MCF 10A (cell line): ENCODE results near the gene DRG2. TPM values are rescaled to one million over a fixed set of nuclear protein-coding genes. Genes with fewer than 3 reads are reported as not detected.

Experiments used
- BruUV-seq: library from RNA; stranded (reverse); fragments of 400-500 nt; replicated peaks from 2 replicates; lab custom pipeline; 2021; lab: Mats Ljungman, UMichigan
- CTCF ChIA-PET: fragments of 300-600 bp; sonication (Branson Sonifier 250); formaldehyde crosslinking; extraction: SDS; loops from one replicate; lab custom pipeline; 2021; ENCODE audit warnings: antibody characterized with exemption, inconsistent platforms; lab: Yijun Ruan, JAX
- POLR2A ChIA-PET: fragments of 300-600, 350-650 bp; sonication (Branson Sonifier 250); formaldehyde crosslinking; extraction: SDS; loops from one replicate; lab custom pipeline; 2020; ENCODE audit warnings: antibody characterized with exemption, inconsistent platforms; lab: Yijun Ruan, JAX
- DNase-seq: peaks from one replicate; pipeline ENCODE4 v3.0.0-alpha.2; 2018; ENCODE audit not compliant: unreplicated experiment
- H3K27ac Mint-ChIP-seq: one replicate; pipeline ENCODE4 v1.8.0; 2022; ENCODE audit warnings: mild to moderate bottlenecking, low read depth, mixed read lengths; ENCODE audit not compliant: unreplicated experiment
- H3K27me3 Mint-ChIP-seq: one replicate; pipeline ENCODE4 v1.8.0; 2022; ENCODE audit warnings: mixed read lengths; ENCODE audit not compliant: insufficient read depth, unreplicated experiment
- H3K36me3 Mint-ChIP-seq: one replicate; pipeline ENCODE4 v1.8.0; 2022; ENCODE audit warnings: mild to moderate bottlenecking, moderate library complexity, mixed read lengths; ENCODE audit not compliant: insufficient read depth, unreplicated experiment
- H3K4me1 Mint-ChIP-seq: one replicate; pipeline ENCODE4 v1.8.0; 2022; ENCODE audit warnings: mixed read lengths; ENCODE audit not compliant: insufficient read depth, unreplicated experiment
- H3K4me3 Mint-ChIP-seq: one replicate; pipeline ENCODE4 v1.8.0; 2022; ENCODE audit warnings: mild to moderate bottlenecking, moderate library complexity, mixed read lengths; ENCODE audit not compliant: unreplicated experiment
- H3K9me3 Mint-ChIP-seq: one replicate; pipeline ENCODE4 v1.8.0; 2022; ENCODE audit warnings: mixed read lengths; ENCODE audit not compliant: unreplicated experiment
- CTCF ChIP-seq: fragments of 200-600 bp; IDR thresholded peaks from one replicate; pipeline ENCODE4 v1.8.0; 2022; ENCODE audit warnings: antibody characterized with exemption, mild to moderate bottlenecking; ENCODE audit not compliant: unreplicated experiment
- intact Hi-C: fragments of 100-400 bp; cut with micrococcal nuclease; formaldehyde crosslinking; loops from 2 replicates; pipeline ENCODE4 v1.14.1; 2022
- total RNA-seq: library from RNA; stranded (reverse); gene quantifications from 2 replicates; pipeline ENCODE4 v1.2.3, GENCODE V29; 2022

DRG2 gene
- total RNA-seq, 1 experiment from 2014 or later: 39.5 TPM

GRCh38 chr17:18066866-18067265 is 20.9 kb upstream of the DRG2 start:
- intact Hi-C loops: no loop called here
- ChIA-PET CTCF (interaction anchor here (0.6 to 0.7 kb wide), 2 partner anchors 32 to 872 kb away, joined by 3 read pairs; no protein-coding TSS in a partner anchor), POLR2A (no interaction called here)
- Mint-ChIP-seq H3K4me1 (no peaks in the 10 kb centered on the region), H3K27me3 (no peaks in the 10 kb centered on the region), H3K9me3 (no peaks in the 10 kb centered on the region), H3K36me3 (peaks cover 18% of the 10 kb centered on the region), H3K4me3 (no peak overlapping the region), H3K27ac (no peak overlapping the region)
- no peak for DNase-seq
- no peak for TF ChIP-seq CTCF
- BruUV-seq: no TSS peak

- CTCF ChIA-PET: no interaction called here
- no TSS peak for BruUV-seq
- Mint-ChIP-seq H3K27me3 (no peaks in the 10 kb centered on the region), H3K36me3 (peaks cover 6% of the 10 kb centered on the region), H3K4me1 (no peaks in the 10 kb centered on the region), H3K4me3 (no peak overlapping the region), H3K27ac (no peak overlapping the region), H3K9me3 (no peaks in the 10 kb centered on the region)
- intact Hi-C loops: no loop called here
- POLR2A ChIA-PET: interaction anchor here (2.4 kb wide), 1 partner anchor 10 kb away, joined by 11 read pairs; no protein-coding TSS in a partner anchor
- TF ChIP-seq CTCF: no peak
- DNase-seq: no peak
Measured at GRCh38 chr17:18069101-18069500, 18.6 kb upstream of the DRG2 start.

GRCh38 chr17:18070861-18071340 is 16.8 kb upstream of the DRG2 start:
- Mint-ChIP-seq H3K9me3 (no peaks in the 10 kb centered on the region), H3K4me3 (no peak overlapping the region), H3K27ac (no peak overlapping the region), H3K4me1 (no peaks in the 10 kb centered on the region), H3K36me3 (peaks cover 6% of the 10 kb centered on the region), H3K27me3 (peaks cover 12% of the 10 kb centered on the region)
- intact Hi-C loops: no loop called here
- ChIA-PET CTCF (no interaction called here), POLR2A (interaction anchor here (0.8 to 2.4 kb wide), 2 partner anchors 10 to 12 kb away, joined by 3 to 11 read pairs; no protein-coding TSS in a partner anchor)
- DNase-seq: no peak
- no TSS peak for BruUV-seq
- TF ChIP-seq CTCF: no peak

- no peaks in the 10 kb centered on the region for H3K9me3 Mint-ChIP-seq
- DNase-seq: no peak
- intact Hi-C loops: no loop called here
- no peak overlapping the region for H3K27ac Mint-ChIP-seq
- ChIA-PET POLR2A (no interaction called here), CTCF (no interaction called here)
- H3K27me3 Mint-ChIP-seq: peaks cover 12% of the 10 kb centered on the region
- no peak overlapping the region for H3K4me3 Mint-ChIP-seq
- BruUV-seq: no TSS peak
- no peaks in the 10 kb centered on the region for H3K4me1 Mint-ChIP-seq
- H3K36me3 Mint-ChIP-seq: no peaks in the 10 kb centered on the region
- no peak for TF ChIP-seq CTCF
Measured at GRCh38 chr17:18071751-18072150, 16.0 kb upstream of the DRG2 start.
